ENCODE measurements around the gene CLEC14A.

CLEC14A gene

GRCh38 chr14:38286452-38286851, 30.6 kb upstream of the CLEC14A start:
- no peak for DNase-seq (ENCODE audit: extremely low read depth, low read depth)
- H3K4me3 ChIP-seq (replicated peaks; ENCODE audit: low read depth, low read length): no peak overlapping the region
- no peak for TF ChIP-seq CTCF (IDR thresholded peaks at IDR 0.05; ENCODE audit: low read depth, low read length, missing control alignments)

GRCh38 chr14:38285962-38286361, 30.1 kb upstream of the CLEC14A start:
- no peak for TF ChIP-seq CTCF (IDR thresholded peaks at IDR 0.05; ENCODE audit: low read depth, low read length, missing control alignments)
- H3K4me3 ChIP-seq (replicated peaks; ENCODE audit: low read depth, low read length): no peak overlapping the region
- DNase-seq (ENCODE audit: extremely low read depth, low read depth): no peak

GRCh38 chr14:38282936-38283335, 27.0 kb upstream of the CLEC14A start:
- TF ChIP-seq CTCF (IDR thresholded peaks at IDR 0.05; ENCODE audit: low read depth, low read length, missing control alignments): no peak

GRCh38 chr14:38280081-38280480, 24.2 kb upstream of the CLEC14A start:
- H3K4me3 ChIP-seq (replicated peaks; ENCODE audit: low read depth, low read length): no peak overlapping the region
- DNase-seq (ENCODE audit: extremely low read depth, low read depth): no peak
- no peak for TF ChIP-seq CTCF (IDR thresholded peaks at IDR 0.05; ENCODE audit: low read depth, low read length, missing control alignments)

More at GRCh38 chr14:38282936-38283335, 27.0 kb upstream of the CLEC14A start:
- no peak overlapping the region for H3K4me3 ChIP-seq (replicated peaks; ENCODE audit: low read depth, low read length)
- DNase-seq (ENCODE audit: extremely low read depth, low read depth): no peak

GRCh38 chr14:38279572-38279971, 23.7 kb upstream of the CLEC14A start:
- no peak for DNase-seq (ENCODE audit: extremely low read depth, low read depth)
- no peak for TF ChIP-seq CTCF (IDR thresholded peaks at IDR 0.05; ENCODE audit: low read depth, low read length, missing control alignments)
- H3K4me3 ChIP-seq (replicated peaks; ENCODE audit: low read depth, low read length): no peak overlapping the region

GRCh38 chr14:38278035-38278434, 22.1 kb upstream of the CLEC14A start:
- H3K4me3 ChIP-seq (replicated peaks; ENCODE audit: low read depth, low read length): no peak overlapping the region
- TF ChIP-seq CTCF (IDR thresholded peaks at IDR 0.05; ENCODE audit: low read depth, low read length, missing control alignments): no peak
- no peak for DNase-seq (ENCODE audit: extremely low read depth, low read depth)

GRCh38 chr14:38262844-38263243, 7.0 kb upstream of the CLEC14A start:
- DNase-seq (ENCODE audit: extremely low read depth, low read depth): no peak
- no peak for TF ChIP-seq CTCF (IDR thresholded peaks at IDR 0.05; ENCODE audit: low read depth, low read length, missing control alignments)

More at GRCh38 chr14:38262844-38263243, 7.0 kb upstream of the CLEC14A start:
- no peak overlapping the region for H3K4me3 ChIP-seq (replicated peaks; ENCODE audit: low read depth, low read length)

Data from HFF-Myc (cell line).